Sigmoid colon (tissue), 4 donors: ENCODE data around the gene PIK3R4.

Source experiments
- POLR2A ChIP-seq, 2 donors: fragments of 450-650 bp; IDR thresholded peaks; one replicate each; pipeline ENCODE4 v1.6.1; 2016; ENCODE audit warnings: antibody characterized with exemption in 2 of 2, mild to moderate bottlenecking in 2 of 2, moderate library complexity in 2 of 2
- POLR2AphosphoS5 ChIP-seq, 4 donors: sonication (generic); formaldehyde crosslinking; IDR thresholded peaks; one replicate each; pipeline ENCODE4 v1.6.1; 2017; ENCODE audit warnings: antibody characterized with exemption in 4 of 4
- TF ChIP-seq, protein P1 (sequence below), 4 experiments: fragments of 450-650 bp in 3 of 4; fragments of 200-600 bp in 1 of 4; IDR thresholded peaks; one replicate each; pipeline ENCODE4 v1.5.1; 2016 to 2019; ENCODE audit warnings: antibody characterized with exemption in 4 of 4, mild to moderate bottlenecking in 3 of 4, moderate library complexity in 2 of 4

DNA sequence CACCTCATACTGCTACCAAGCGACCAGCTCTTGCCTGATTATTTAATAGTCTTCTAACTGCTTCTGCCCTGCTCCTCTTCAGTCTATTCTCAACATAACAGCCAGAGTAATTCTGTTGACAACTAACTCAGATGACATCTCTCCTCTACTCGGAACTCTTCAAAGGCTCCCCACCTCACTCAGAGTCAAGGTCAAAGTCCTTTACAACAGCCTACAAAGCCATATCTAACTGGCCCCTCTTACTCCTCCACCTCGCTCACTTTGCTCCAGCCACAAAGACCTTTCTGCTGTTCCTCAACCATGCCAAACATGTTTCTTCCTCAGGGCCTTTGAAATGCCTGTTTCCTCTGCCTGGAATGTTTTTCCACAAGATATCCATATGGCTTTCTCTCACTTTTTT is 43.6 kb downstream of the PIK3R4 start:
- TF ChIP-seq, protein P1, sequence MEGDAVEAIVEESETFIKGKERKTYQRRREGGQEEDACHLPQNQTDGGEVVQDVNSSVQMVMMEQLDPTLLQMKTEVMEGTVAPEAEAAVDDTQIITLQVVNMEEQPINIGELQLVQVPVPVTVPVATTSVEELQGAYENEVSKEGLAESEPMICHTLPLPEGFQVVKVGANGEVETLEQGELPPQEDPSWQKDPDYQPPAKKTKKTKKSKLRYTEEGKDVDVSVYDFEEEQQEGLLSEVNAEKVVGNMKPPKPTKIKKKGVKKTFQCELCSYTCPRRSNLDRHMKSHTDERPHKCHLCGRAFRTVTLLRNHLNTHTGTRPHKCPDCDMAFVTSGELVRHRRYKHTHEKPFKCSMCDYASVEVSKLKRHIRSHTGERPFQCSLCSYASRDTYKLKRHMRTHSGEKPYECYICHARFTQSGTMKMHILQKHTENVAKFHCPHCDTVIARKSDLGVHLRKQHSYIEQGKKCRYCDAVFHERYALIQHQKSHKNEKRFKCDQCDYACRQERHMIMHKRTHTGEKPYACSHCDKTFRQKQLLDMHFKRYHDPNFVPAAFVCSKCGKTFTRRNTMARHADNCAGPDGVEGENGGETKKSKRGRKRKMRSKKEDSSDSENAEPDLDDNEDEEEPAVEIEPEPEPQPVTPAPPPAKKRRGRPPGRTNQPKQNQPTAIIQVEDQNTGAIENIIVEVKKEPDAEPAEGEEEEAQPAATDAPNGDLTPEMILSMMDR (IDR thresholded peaks at IDR 0.05): no peak
- TF ChIP-seq POLR2A (IDR thresholded peaks at IDR 0.05) (no peak), POLR2AphosphoS5 (IDR thresholded peaks at IDR 0.05) (no peak)
